DND-41 (cell line): ENCODE measurements around the gene ATP7A.
"Not testable (repeated sequence)": the region's sequence is repeated elsewhere in the genome, so short reads cannot be mapped to it uniquely, and the experiment has no call there.

Experiments used
- EZH2 ChIP-seq: IDR thresholded peaks from 3 replicates; pipeline ENCODE4 v1.6.1; 2012; ENCODE audit warnings: borderline replicate concordance, low read depth, mild to moderate bottlenecking, moderate library complexity, low read length, inconsistent platforms; ENCODE audit not compliant: severe bottlenecking
- TF ChIP-seq, protein P1 (sequence below): IDR thresholded peaks from 2 replicates; pipeline ENCODE4 v1.5.1; 2012; ENCODE audit warnings: borderline replicate concordance, low read length, moderate library complexity, mild to moderate bottlenecking; ENCODE audit not compliant: poor library complexity, severe bottlenecking; ENCODE audit errors: extremely low read depth

DNA sequence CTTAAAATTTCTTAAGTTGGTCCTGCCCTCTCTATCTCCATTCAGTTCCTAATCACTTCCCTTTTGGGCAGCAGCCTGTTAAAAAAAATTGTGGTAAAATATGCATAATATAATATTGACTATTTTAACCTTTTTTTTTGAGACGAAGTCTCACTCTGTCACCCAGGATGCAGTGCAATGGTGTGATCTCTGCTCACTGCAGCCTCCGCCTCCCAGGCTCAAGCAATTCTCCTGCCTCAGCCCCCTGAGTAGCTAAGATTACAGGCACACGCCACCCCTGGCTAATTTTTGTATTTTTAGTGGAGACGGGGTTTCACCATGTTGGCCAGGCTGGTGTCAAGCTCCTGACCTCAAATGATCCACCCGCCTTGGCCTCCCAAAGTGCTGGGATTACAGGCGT is 8.9 kb downstream of the ATP7A start:
- TF ChIP-seq, protein P1, sequence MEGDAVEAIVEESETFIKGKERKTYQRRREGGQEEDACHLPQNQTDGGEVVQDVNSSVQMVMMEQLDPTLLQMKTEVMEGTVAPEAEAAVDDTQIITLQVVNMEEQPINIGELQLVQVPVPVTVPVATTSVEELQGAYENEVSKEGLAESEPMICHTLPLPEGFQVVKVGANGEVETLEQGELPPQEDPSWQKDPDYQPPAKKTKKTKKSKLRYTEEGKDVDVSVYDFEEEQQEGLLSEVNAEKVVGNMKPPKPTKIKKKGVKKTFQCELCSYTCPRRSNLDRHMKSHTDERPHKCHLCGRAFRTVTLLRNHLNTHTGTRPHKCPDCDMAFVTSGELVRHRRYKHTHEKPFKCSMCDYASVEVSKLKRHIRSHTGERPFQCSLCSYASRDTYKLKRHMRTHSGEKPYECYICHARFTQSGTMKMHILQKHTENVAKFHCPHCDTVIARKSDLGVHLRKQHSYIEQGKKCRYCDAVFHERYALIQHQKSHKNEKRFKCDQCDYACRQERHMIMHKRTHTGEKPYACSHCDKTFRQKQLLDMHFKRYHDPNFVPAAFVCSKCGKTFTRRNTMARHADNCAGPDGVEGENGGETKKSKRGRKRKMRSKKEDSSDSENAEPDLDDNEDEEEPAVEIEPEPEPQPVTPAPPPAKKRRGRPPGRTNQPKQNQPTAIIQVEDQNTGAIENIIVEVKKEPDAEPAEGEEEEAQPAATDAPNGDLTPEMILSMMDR, result not testable (repeated sequence)
- not testable (repeated sequence) for TF ChIP-seq EZH2
